Right lobe of liver (tissue), 6 donors: ENCODE measurements around the gene TRIM28. TPM values are rescaled to one million over a fixed set of nuclear protein-coding genes. Genes with fewer than 3 reads are reported as not detected.
A peak's percentile ranks its signal among the peaks of the same experiment; 100 is the strongest.

Experiments
- ATAC-seq, 4 donors: fragments of 200-7000 bp; cut with Tn5 transposase; one replicate each; pipeline ENCODE4 v1.9.1; 2020; ENCODE audit warnings: mild to moderate bottlenecking in 4 of 4, moderate library complexity in 4 of 4
- DNase-seq, 3 donors: peaks; one replicate each; pipeline ENCODE4 v3.0.0-alpha.2; 2020
- H3K27ac ChIP-seq, 3 donors: fragments of 200-600 bp; one replicate each; pipeline ENCODE4 v1.8.0; 2022
- H3K27me3 ChIP-seq, 2 donors: fragments of 200-600 bp; one replicate each; pipeline ENCODE4 v1.8.0; 2022
- H3K36me3 ChIP-seq, 4 donors: fragments of 200-600 bp; sonication (generic) in 1 of 4; one replicate each; pipeline versions ENCODE4 v1.5.1 to v1.8.0; 2017 to 2022; ENCODE audit warnings: control low read depth in 1 of 4
- H3K4me1 ChIP-seq, 4 donors: fragments of 200-600 bp; sonication (generic) in 1 of 4; one replicate each; pipeline versions ENCODE4 v1.5.1 to v1.8.0; 2017 to 2022; ENCODE audit warnings: control low read depth in 1 of 4
- H3K4me3 ChIP-seq, 3 donors: fragments of 200-600 bp; one replicate each; pipeline ENCODE4 v1.8.0; 2022
- H3K9me3 ChIP-seq, 4 donors: fragments of 200-600 bp; sonication (generic) in 1 of 4; one replicate each; pipeline versions ENCODE4 v1.5.1 to v1.8.0; 2017 to 2022; ENCODE audit warnings: control low read depth in 1 of 4
- CTCF ChIP-seq, 4 donors: fragments of 200-600 bp in 3 of 4; fragments of 450-650 bp in 1 of 4; IDR thresholded peaks; one replicate each; pipeline versions ENCODE4 v1.5.1 to v1.8.0; 2016 to 2022; ENCODE audit warnings: antibody characterized with exemption in 4 of 4, mild to moderate bottlenecking in 2 of 4
- POLR2A ChIP-seq: fragments of 450-650 bp; IDR thresholded peaks from one replicate; pipeline ENCODE4 v1.6.1; 2017; ENCODE audit warnings: antibody characterized with exemption, mild to moderate bottlenecking
- WGBS: methylation state at CpG from one replicate; pipeline ENCODE4 v1.1.6; 2018; ENCODE audit warnings: low coverage, low lambda C conversion rate; ENCODE audit not compliant: insufficient coverage; ENCODE audit errors: missing lambda C conversion rate; 5-methylcytosine and 5-hydroxymethylcytosine counted together
- intact Hi-C, 2 donors: fragments of 100-400 bp; cut with DNase I; formaldehyde crosslinking; loops; one replicate each; pipeline versions ENCODE4 v1.11.2 to v1.14.1; 2022
- total RNA-seq, 6 experiments: library from RNA; depleted of rRNA in 2 of 6; stranded (reverse); fragments of >200 nt in 2 of 6; fragmentation: NEBNext Ultra II Directional in 3 of 6; extraction: Animal tissue kit (Norgen Biotek cat#: 25700) in 3 of 6; gene quantifications; one replicate each; pipeline versions ENCODE4 v1.1.0 to v1.2.4, GENCODE V29; 2016 to 2023
- donor health status: DM: no; HTN: yes; CAD: no.
- donor health status: DM: no; HTN: no; CAD: no.
- donor health status: DM: no; HTN: no; CAD: no.
- donor health status: DM: no; HTN: yes; CAD: no.
- donor health status: DM: no; HTN: yes; CAD: no.

The TRIM28 gene
- total RNA-seq, 6 experiments from 2014 or later: 75.4 to 106 (median 94.7) TPM

- Histone ChIP-seq H3K27ac (no peak overlapping the region), H3K9me3 (no peaks in the 10 kb centered on the region), H3K27me3 (no peaks in the 10 kb centered on the region), H3K36me3 (peaks cover 0 to 11% (median 0%) of the 10 kb centered on the region in 4 donors), H3K4me3 (no peak overlapping the region), H3K4me1 (peaks cover 0 to 11% (median 3%) of the 10 kb centered on the region in 4 donors)
- WGBS: 93% methylated on average over 8 of the region's 11 CpGs
- ATAC-seq (no peak), DNase-seq (peak in 2 of 3 donors; percentile 38 to 43)
- intact Hi-C loops: no loop called here
- TF ChIP-seq CTCF (IDR thresholded peaks at IDR 0.05): no peak
- no peak for TF ChIP-seq POLR2A
These were observed 34.4 kb downstream of the TRIM28 start for GRCh38 chr19:58578012-58578925.

- Histone ChIP-seq H3K9me3 (no peaks in the 10 kb centered on the region), H3K4me3 (no peak overlapping the region), H3K4me1 (peaks cover 0 to under 1% (median 0%) of the 10 kb centered on the region in 4 donors), H3K27me3 (no peaks in the 10 kb centered on the region), H3K36me3 (peaks cover 0 to 11% (median 0%) of the 10 kb centered on the region in 4 donors), H3K27ac (no peak overlapping the region)
- no peak for DNase-seq
- intact Hi-C loops: no loop called here
- no peak for ATAC-seq
- no peak for TF ChIP-seq POLR2A
- TF ChIP-seq CTCF (IDR thresholded peaks at IDR 0.05): no peak
- 89% methylated on average over 8 of the region's 8 CpGs for WGBS
These were observed 35.7 kb downstream of the TRIM28 start for GRCh38 chr19:58579473-58580142.

- Histone ChIP-seq H3K4me3 (no peak overlapping the region), H3K9me3 (no peaks in the 10 kb centered on the region), H3K4me1 (no peaks in the 10 kb centered on the region), H3K27me3 (no peaks in the 10 kb centered on the region), H3K27ac (no peak overlapping the region), H3K36me3 (peaks cover 0 to 11% (median 0%) of the 10 kb centered on the region in 4 donors)
- DNase-seq: peak; percentile 69 to 79 (median 73)
- WGBS: 65% methylated on average over 11 of the region's 62 CpGs
- TF ChIP-seq CTCF (IDR thresholded peaks at IDR 0.05) (peak; percentile 54 to 76 (median 67)), POLR2A (no peak)
- intact Hi-C loops: no loop called here
- ATAC-seq: peak; percentile 79 to 98 (median 84)
These were observed 37.6 kb downstream of the TRIM28 start for GRCh38 chr19:58581227-58582141.

GRCh38 chr19:58582985-58583384 lies 39.1 kb downstream of the TRIM28 start:
- no peak for ATAC-seq

More at GRCh38 chr19:58582985-58583384, 39.1 kb downstream of the TRIM28 start:
- WGBS: 100% methylated on average over 2 of the region's 6 CpGs
- Histone ChIP-seq H3K27me3 (no peaks in the 10 kb centered on the region), H3K4me1 (no peaks in the 10 kb centered on the region), H3K9me3 (no peaks in the 10 kb centered on the region), H3K27ac (no peak overlapping the region), H3K4me3 (no peak overlapping the region), H3K36me3 (peaks cover 0 to 11% (median 0%) of the 10 kb centered on the region in 4 donors)
- peak in 1 of 3 donors; percentile 11 for DNase-seq
- intact Hi-C loops: no loop called here
- TF ChIP-seq CTCF (IDR thresholded peaks at IDR 0.05) (no peak), POLR2A (no peak)
